HG03460 (cell line): ENCODE results near the gene PSD.

Experiments
- ATAC-seq: cut with Tn5 transposase; IDR thresholded peaks from one replicate; pipeline ENCODE4 v1.9.1; 2021; ENCODE audit not compliant: unreplicated experiment

Gene PSD

DNA sequence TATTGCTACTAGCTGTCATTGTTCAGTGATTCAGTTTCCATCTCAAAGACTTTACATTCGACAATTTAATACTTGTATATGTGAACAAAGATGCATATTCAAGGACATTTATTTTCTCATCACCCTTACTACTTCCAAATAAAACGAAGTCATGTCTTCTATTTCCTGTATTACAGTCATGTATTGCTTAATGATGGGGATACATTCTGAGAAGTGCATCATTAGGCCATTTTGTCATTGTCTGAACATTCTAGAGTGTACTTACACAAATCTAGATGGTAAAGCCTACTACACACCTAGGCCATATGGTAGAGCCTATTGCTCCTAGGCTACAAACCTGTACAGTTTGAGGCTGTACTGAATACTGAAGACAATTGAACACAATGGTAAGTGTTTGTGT, 26.3 kb upstream of the PSD start:
- no peak for ATAC-seq

DNA sequence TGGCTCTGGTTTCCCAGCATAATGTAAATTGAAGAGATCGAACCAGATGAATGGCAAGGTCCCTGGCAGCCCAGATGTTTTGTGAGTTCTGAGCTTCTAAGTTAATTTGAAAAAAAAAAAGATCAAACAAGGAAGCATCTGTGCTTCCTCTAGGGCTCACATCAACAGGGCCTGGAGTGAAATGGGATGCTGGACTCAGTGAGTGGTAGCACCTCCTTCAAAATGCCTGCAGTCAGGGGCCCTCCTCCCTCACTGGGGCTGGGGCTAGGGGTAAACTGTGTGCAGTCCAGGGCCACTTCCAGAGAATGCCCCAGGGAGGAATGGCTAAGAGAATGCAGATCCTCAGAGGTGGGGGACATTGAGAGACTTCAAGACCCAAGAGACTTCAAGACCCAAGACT, 19.8 kb upstream of the PSD start:
- ATAC-seq, result no peak

DNA sequence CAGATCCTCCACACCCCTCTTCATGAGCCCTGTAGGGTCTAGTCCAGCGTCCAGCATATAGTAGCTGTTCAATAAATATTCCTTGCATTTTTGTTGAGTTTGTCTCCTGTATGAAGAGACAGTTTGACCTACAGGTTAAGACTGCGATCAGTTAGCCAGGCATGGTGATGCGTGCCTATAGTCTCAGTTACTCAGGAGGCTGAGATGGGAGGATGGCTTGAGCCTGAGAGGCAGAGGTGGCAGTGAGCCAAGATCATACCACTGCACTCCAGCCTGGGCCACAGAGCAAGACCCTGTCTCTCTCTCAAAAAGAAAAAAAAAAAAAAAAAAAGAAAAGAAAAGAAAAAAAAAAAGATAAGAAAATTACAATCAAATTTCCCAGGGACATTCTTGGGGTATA, 18.9 kb upstream of the PSD start:
- no peak for ATAC-seq

GRCh38 chr10:102436312-102436711, 17.7 kb upstream of the PSD start:
- no peak for ATAC-seq

DNA sequence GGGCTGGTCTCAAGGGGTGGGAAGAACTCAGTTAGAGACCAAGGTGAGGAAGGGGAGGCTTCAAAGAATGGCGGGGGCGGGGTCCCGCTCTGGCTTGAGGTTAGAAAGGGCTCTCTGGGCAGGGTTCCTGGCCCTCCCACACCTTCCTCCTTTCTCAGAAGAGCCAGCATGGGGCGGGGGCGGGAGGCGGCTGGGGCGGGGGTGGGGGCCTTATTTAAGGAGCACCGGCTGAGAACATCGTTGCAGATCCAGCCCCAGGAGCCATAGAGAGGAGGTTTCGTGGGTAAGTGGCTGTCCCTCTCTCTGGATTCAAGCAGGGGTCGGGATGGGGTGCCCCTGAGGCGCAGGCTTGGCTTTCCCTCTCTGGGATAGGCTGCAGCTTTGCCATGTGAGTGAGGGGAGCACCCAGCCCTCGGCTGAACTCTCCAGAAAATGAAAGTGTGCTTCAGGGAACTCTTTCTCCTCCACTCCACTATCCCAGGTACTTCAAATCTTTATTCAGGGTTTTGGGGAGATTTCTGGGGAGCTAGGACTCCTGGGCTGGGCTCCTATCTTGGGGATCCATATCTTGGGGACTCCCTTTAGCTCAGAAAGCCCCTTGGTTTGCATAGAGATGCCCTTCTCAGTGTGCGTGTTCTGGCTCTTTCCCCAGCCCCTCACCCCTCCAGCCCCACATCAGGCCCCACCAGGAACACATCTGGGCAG, 17.1 kb upstream of the PSD start:
- ATAC-seq, result no peak

DNA sequence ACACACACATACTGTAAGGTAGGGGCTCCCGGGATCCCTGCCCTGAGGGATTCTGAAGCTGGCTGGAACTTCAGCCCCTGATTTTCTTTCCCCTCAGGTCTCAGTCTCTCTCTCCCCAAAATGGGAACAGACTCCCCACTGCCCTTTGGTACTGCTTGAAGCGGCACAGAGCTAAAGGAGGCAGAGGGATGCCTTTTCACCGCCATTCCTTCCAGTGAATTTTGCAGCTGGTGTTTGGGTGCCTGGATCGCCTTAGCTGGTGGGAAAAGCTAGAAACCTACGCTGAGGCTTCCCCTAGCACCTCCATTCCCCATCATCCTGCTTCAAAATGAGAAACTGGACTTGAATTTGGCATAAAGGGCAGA, 16.5 kb upstream of the PSD start:
- ATAC-seq, result no peak

GRCh38 chr10:102434394-102435132, 16.0 kb upstream of the PSD start:
- ATAC-seq, result no peak

GRCh38 chr10:102433619-102434046, 15.0 kb upstream of the PSD start:
- ATAC-seq, result no peak

DNA sequence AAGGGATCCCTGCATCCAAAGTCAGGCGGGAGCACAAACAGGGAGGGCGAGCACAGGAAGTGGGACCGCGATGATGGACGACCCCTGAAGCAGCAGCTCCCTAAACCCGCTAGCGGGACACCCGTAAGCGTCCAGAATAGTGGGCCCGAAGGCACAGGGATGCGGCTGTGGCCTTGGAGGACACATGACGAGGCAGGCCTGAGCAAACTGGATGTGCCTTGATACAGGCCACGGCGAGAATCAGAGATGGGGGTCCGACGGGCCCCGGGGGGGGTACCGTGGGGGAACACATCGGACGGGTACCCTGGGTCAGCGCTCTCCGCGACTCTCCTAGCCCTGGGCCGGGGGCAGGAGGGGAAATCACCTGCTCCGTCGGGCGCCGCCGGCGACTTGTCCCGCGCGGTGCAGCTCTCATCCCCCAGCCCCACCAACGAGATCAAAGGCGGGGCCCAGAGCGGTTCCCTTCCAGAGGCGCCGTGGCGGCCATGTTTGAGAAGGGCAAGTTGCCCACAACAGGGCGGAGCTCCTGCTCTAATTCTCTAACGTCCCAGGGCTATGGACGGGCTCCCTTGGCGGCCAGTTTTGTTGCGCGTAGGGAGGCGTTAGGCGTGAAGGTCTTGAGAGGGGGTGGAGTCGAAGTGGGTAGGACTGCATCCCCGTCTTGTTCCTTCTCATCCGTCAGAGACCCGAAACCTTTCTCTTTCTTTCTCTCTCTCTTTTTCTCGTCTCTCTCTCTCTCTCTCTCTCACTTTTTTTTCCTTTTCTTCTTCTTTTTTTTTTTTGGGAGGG, 13.8 kb upstream of the PSD start, which contains the start of gene CUEDC2:
Gene CUEDC2 (minus strand): TSS at position 413 of the 789 bp plus-strand sequence. CDS start 7,386 bp downstream, outside the sequence.
- peak; percentile 81 for ATAC-seq

DNA sequence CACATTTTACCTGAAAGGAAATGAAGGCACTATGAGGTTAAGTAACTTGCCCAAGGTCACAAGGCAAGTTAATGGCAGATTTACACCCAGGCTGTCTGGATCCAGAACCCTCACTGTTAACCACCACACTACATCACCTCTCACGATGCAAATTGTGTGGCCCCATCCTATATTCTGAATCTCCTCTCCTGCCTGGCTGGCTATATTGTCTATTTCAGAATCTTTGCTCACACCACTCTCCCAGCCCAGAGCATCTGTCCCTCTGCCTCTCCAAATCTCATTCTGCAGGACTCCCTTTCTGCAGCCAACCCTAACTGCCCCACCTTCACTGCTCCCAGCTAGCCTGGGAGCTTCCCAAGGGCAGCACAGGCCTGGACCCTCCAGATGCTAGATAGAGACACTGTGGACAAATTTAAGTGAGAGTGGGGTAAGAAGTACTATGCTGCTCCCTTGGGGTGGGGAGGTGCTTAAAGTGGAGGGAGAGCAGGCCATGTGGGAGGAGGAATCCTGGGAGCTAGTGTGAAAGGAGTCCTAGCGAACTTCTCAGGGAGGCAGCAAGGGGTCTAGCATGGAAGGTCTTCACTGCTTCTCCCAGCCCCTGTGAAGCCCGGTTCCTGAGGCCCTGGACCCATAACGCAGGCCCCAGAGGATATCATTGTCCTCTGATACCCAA, 13.0 kb upstream of the PSD start:
- no peak for ATAC-seq

DNA sequence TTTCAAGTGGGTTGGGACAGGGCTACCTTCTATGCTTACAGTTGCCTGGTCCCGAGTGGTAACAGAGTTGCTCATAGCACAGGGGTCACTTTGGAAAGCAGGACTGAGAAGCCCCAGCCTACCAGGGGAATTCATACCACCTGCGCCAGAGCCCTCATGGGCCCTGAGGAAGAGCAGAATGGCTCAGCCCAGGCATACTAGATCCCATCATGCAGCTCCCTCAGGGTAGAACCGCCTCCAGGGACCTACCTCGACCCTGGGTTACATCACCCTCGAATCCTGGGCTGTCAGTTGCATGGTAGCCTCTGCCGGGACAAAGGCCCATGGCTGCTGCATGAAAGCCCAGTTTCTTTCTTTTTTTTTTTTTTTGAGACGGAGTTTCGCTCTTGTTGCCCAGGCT, 10.9 kb upstream of the PSD start:
- ATAC-seq, result no peak

DNA sequence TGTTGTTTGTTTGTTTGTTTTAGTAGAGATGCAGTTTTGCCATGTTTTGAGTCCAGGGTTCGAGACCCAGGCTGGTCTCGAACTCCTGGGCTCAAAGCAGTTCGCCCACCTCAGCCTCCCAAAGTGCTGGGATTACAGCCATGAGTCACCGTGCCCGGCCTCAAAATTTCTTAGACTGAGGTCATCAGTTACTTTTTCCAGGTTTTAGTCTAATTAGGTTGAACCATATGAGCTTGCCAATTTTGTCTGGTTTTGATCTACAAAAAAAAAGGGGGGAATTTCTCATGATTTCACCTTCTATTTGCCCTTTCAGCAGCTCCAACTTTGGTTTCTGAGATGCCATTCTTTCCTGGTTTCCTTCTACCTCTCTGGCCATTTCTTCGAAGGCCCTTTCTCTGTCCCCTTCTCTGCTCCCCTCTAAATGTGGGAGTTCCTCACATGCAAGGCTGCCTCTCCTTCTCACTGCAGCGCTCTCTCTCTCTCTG, 8.3 kb upstream of the PSD start:
- no peak for ATAC-seq

- no peak for ATAC-seq
Measured at GRCh38 chr10:102425444-102425843, 6.9 kb upstream of the PSD start.

DNA sequence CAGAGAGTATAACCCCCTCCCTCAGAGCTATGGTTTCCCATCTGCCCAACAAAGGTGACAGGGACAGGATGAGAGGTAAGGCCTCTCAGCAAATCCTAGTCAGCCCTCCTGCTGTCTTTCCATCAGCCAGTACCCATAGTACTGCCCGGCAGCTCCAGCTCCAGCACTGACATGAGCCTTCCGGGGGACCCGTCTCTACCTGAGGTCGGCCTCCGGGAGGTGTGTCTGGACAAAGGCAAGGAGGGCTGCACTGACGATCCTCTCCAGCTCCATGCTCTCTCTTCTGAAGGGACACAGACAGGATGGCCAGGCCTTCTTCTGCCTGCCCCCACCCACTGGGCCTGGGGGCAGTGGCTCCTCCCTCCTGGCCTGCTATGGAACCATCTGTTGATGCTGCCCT, 6.3 kb upstream of the PSD start:
- ATAC-seq, result no peak

GRCh38 chr10:102424145-102424544, 5.6 kb upstream of the PSD start:
- ATAC-seq, result no peak

- no peak for ATAC-seq
Measured at GRCh38 chr10:102423372-102423968, 4.9 kb upstream of the PSD start.

GRCh38 chr10:102422545-102423129, 4.1 kb upstream of the PSD start:
- peak; percentile 25 for ATAC-seq

GRCh38 chr10:102421757-102422512, 3.4 kb upstream of the PSD start:
- ATAC-seq, result no peak

DNA sequence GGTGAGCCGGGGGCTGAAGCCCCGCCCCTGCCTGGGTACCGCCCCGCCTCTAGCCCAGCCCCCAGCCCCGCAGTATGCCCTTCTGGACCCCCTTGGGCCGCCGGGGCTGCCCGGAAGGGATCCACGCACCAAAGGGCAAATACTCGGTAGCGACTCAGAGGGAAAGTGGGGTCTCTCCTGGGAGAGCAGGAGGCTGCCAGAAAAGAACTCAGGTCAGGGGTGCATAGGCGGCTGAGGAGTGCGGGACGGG, 2.8 kb upstream of the PSD start:
- ATAC-seq, result no peak
